Subcutaneous abdominal adipose tissue (tissue), 5 donors: Measurements from ENCODE around the gene PIGU.
A peak's percentile ranks its signal among the peaks of the same experiment; 100 is the strongest.
"Not testable (repeated sequence)": the region's sequence is repeated elsewhere in the genome, so short reads cannot be mapped to it uniquely, and the experiment has no call there.

ENCODE experiments used
- H3K27ac ChIP-seq: one replicate; pipeline ENCODE4 v1.7.0; 2013; ENCODE audit warnings: low read depth, mild to moderate bottlenecking, inconsistent platforms, low read length, moderate library complexity
- H3K27me3 ChIP-seq, 5 donors: one replicate each; pipeline ENCODE4 v1.7.0; 2013; ENCODE audit warnings: low read length in 5 of 5, inconsistent platforms in 1 of 5; ENCODE audit not compliant: control insufficient read depth in 5 of 5, insufficient read depth in 4 of 5
- H3K36me3 ChIP-seq, 5 donors: one replicate each; pipeline ENCODE4 v1.7.0; 2013; ENCODE audit warnings: low read length in 5 of 5; ENCODE audit not compliant: control insufficient read depth in 5 of 5, insufficient read depth in 5 of 5
- H3K4me1 ChIP-seq, 5 donors: one replicate each; pipeline ENCODE4 v1.7.0; 2013; ENCODE audit warnings: low read length in 5 of 5, mild to moderate bottlenecking in 3 of 5, moderate library complexity in 1 of 5; ENCODE audit not compliant: control insufficient read depth in 5 of 5, insufficient read depth in 5 of 5
- H3K4me3 ChIP-seq, 5 donors: one replicate each; pipeline ENCODE4 v1.7.0; 2013; ENCODE audit warnings: low read length in 5 of 5, low read depth in 1 of 5
- H3K9ac ChIP-seq, 5 donors: one replicate each; pipeline ENCODE4 v1.7.0; 2013; ENCODE audit warnings: low read length in 5 of 5, mild to moderate bottlenecking in 4 of 5, moderate library complexity in 3 of 5
- H3K9me3 ChIP-seq, 5 donors: one replicate each; pipeline ENCODE4 v1.7.0; 2013; ENCODE audit warnings: low read length in 5 of 5; ENCODE audit not compliant: control insufficient read depth in 5 of 5
- donor health status: healthy.
- donor health status: healthy.
- donor health status: healthy.
- donor health status: healthy.
- donor health status: healthy.

PIGU gene

GRCh38 chr20:34627458-34627857 lies 49.4 kb downstream of the PIGU start:
- no peak overlapping the region for H3K4me3 ChIP-seq
- no peak overlapping the region for H3K9ac ChIP-seq
- no peak overlapping the region for H3K27ac ChIP-seq
- H3K4me1 ChIP-seq, result peaks cover 0 to 23% (median 15%) of the 10 kb centered on the region in 5 donors
- no peaks in the 10 kb centered on the region for H3K36me3 ChIP-seq
- H3K27me3 ChIP-seq, result no peaks in the 10 kb centered on the region
- no peaks in the 10 kb centered on the region for H3K9me3 ChIP-seq

- H3K4me3 ChIP-seq, result no peak overlapping the region
- H3K9ac ChIP-seq, result no peak overlapping the region
- H3K27ac ChIP-seq, result no peak overlapping the region
- no peaks in the 10 kb centered on the region for H3K27me3 ChIP-seq
- peaks cover 0 to under 1% (median 0%) of the 10 kb centered on the region in 5 donors for H3K36me3 ChIP-seq
- H3K9me3 ChIP-seq, result no peaks in the 10 kb centered on the region
- H3K4me1 ChIP-seq, result peaks cover 0 to 25% (median 16%) of the 10 kb centered on the region in 5 donors
Measured at GRCh38 chr20:34626992-34627391, 49.9 kb downstream of the PIGU start.

GRCh38 chr20:34624629-34625028 lies 52.3 kb downstream of the PIGU start:
- Histone ChIP-seq H3K9me3 (no peaks in the 10 kb centered on the region), H3K4me3 (no peak overlapping the region), H3K27ac (no peak overlapping the region), H3K4me1 (peaks cover 0 to 37% (median 23%) of the 10 kb centered on the region in 5 donors), H3K27me3 (no peaks in the 10 kb centered on the region), H3K9ac (no peak overlapping the region), H3K36me3 (peaks cover 0 to 6% (median 3%) of the 10 kb centered on the region in 5 donors)

GRCh38 chr20:34622821-34623451 lies 54.0 kb downstream of the PIGU start:
- peak overlapping the region; percentile 64 for H3K27ac ChIP-seq
- H3K4me1 ChIP-seq, result peaks cover 0 to 35% (median 20%) of the 10 kb centered on the region in 5 donors
- H3K9ac ChIP-seq, result no peak overlapping the region
- H3K9me3 ChIP-seq, result no peaks in the 10 kb centered on the region
- H3K36me3 ChIP-seq, result peaks cover 0 to 6% (median 3%) of the 10 kb centered on the region in 5 donors
- H3K4me3 ChIP-seq, result peak overlapping the region in 3 of 5 donors; percentile 23 to 37 (median 25)
- no peaks in the 10 kb centered on the region for H3K27me3 ChIP-seq

- Histone ChIP-seq H3K36me3 (peaks cover 0 to 6% (median 3%) of the 10 kb centered on the region in 5 donors), H3K9ac (peak overlapping the region in 1 of 5 donors; percentile 15), H3K4me3 (no peak overlapping the region), H3K4me1 (peaks cover 0 to 35% (median 20%) of the 10 kb centered on the region in 5 donors), H3K27ac (peak overlapping the region; percentile 64), H3K9me3 (no peaks in the 10 kb centered on the region), H3K27me3 (no peaks in the 10 kb centered on the region)
Measured at GRCh38 chr20:34621383-34622367, 55.2 kb downstream of the PIGU start.

- peaks cover 0 to 7% (median 4%) of the 10 kb centered on the region in 5 donors for H3K36me3 ChIP-seq
- peak overlapping the region; percentile 64 for H3K27ac ChIP-seq
- H3K4me3 ChIP-seq, result no peak overlapping the region
Measured at GRCh38 chr20:34621036-34621343, 55.9 kb downstream of the PIGU start.

GRCh38 chr20:34618676-34619075 lies 58.2 kb downstream of the PIGU start:
- no peak overlapping the region for H3K9ac ChIP-seq
- H3K4me3 ChIP-seq, result no peak overlapping the region
- peaks cover 0 to 28% (median 15%) of the 10 kb centered on the region in 5 donors for H3K4me1 ChIP-seq
- no peaks in the 10 kb centered on the region for H3K27me3 ChIP-seq
- H3K36me3 ChIP-seq, result peaks cover 5 to 16% (median 14%) of the 10 kb centered on the region in 5 donors
- no peaks in the 10 kb centered on the region for H3K9me3 ChIP-seq
- no peak overlapping the region for H3K27ac ChIP-seq

More at GRCh38 chr20:34621036-34621343, 55.9 kb downstream of the PIGU start:
- H3K4me1 ChIP-seq, result peaks cover 0 to 35% (median 20%) of the 10 kb centered on the region in 5 donors
- H3K27me3 ChIP-seq, result no peaks in the 10 kb centered on the region
- H3K9ac ChIP-seq, result no peak overlapping the region
- H3K9me3 ChIP-seq, result no peaks in the 10 kb centered on the region

- H3K9ac ChIP-seq, H3K27me3 ChIP-seq, H3K27ac ChIP-seq, H3K9me3 ChIP-seq, H3K4me3 ChIP-seq: not testable (repeated sequence)
- Histone ChIP-seq H3K36me3 (peaks cover 5 to 18% (median 15%) of the 10 kb centered on the region in 5 donors), H3K4me1 (peaks cover 0 to 14% (median 3%) of the 10 kb centered on the region in 5 donors)
Measured at GRCh38 chr20:34616913-34617312, 60.0 kb downstream of the PIGU start.

- H3K9ac ChIP-seq, result no peak overlapping the region
- peaks cover 0 to 3% (median 0%) of the 10 kb centered on the region in 5 donors for H3K4me1 ChIP-seq
- no peak overlapping the region for H3K4me3 ChIP-seq
Measured at GRCh38 chr20:34615477-34615876, 61.4 kb downstream of the PIGU start.

GRCh38 chr20:34611976-34612375 lies 64.9 kb downstream of the PIGU start:
- not testable (repeated sequence) for H3K4me3 ChIP-seq, H3K27ac ChIP-seq

More at GRCh38 chr20:34615477-34615876, 61.4 kb downstream of the PIGU start:
- Histone ChIP-seq H3K9me3 (no peaks in the 10 kb centered on the region), H3K27me3 (no peaks in the 10 kb centered on the region), H3K27ac (no peak overlapping the region), H3K36me3 (peaks cover 5 to 14% (median 13%) of the 10 kb centered on the region in 5 donors)

More at GRCh38 chr20:34611976-34612375, 64.9 kb downstream of the PIGU start:
- not testable (repeated sequence) for H3K9ac ChIP-seq, H3K4me1 ChIP-seq, H3K9me3 ChIP-seq, H3K27me3 ChIP-seq
- peaks cover 5 to 17% (median 14%) of the 10 kb centered on the region in 5 donors for H3K36me3 ChIP-seq
